Neutrophil (primary cell): ENCODE measurements around the gene CACNG1.

Experiments used
- H3K27ac ChIP-seq: fragments of 200-600 bp; sonication (generic); 2 replicates; pipeline ENCODE4 v1.5.1; 2016; ENCODE audit warnings: mild to moderate bottlenecking, moderate library complexity
- H3K27me3 ChIP-seq: fragments of 200-600 bp; sonication (generic); 2 replicates; pipeline ENCODE4 v1.6.0; 2016; ENCODE audit warnings: mild to moderate bottlenecking
- H3K36me3 ChIP-seq: fragments of 200-600 bp; sonication (generic); 2 replicates; pipeline ENCODE4 v1.5.1; 2017
- H3K4me1 ChIP-seq, 2 experiments: fragments of 200-600 bp in 1 of 2; sonication (generic) in 1 of 2; 1 replicate in 1 of 2; 2 replicates in 1 of 2; pipeline versions ENCODE4 v1.5.1 to v1.6.1; 2013 to 2016; ENCODE audit warnings: low read depth in 1 of 2, low read length in 1 of 2, mild to moderate bottlenecking in 1 of 2, moderate library complexity in 1 of 2; ENCODE audit not compliant: control insufficient read depth in 1 of 2, insufficient read depth in 1 of 2
- H3K4me3 ChIP-seq, 2 experiments: fragments of 200-600 bp in 1 of 2; sonication (generic) in 1 of 2; 1 replicate in 1 of 2; 2 replicates in 1 of 2; pipeline ENCODE4 v1.5.1; 2013 to 2016; ENCODE audit warnings: low read depth in 1 of 2, low read length in 1 of 2, mild to moderate bottlenecking in 1 of 2, moderate library complexity in 1 of 2
- H3K9me3 ChIP-seq: fragments of 200-600 bp; sonication (generic); 2 replicates; pipeline ENCODE4 v1.5.1; 2016
- CTCF ChIP-seq: fragments of 200-600 bp; sonication (generic); IDR thresholded peaks from 2 replicates; pipeline ENCODE4 v1.5.1; 2016; ENCODE audit warnings: antibody characterized with exemption

CACNG1 gene

DNA sequence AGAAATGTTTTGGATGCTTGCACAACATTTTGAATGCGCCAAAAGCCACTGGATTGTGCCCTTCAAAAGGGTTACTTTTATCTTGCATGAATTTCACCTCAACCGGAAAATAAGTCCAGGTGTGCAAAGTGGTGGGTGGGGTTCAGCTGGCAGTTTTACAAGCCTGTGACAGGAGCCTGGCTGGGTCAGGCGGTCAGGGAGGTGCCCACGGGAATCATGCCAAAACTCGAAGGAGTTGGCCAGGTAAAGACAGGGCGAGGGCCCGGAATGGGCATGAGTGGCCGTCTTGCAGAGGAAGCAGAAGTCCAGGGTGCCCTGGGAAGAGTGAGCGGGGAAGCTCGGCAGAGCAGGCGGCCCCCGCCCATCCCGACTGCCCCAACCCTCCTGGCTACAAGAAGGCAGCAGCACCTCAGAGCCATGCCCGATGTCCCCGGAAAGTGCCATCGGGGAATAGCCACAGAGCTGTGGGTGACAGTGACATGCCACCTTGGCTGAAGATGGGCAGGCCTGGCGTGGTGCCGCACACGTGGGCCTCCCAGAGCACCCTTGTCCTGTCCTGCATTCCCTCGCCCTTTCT lies 19.1 kb upstream of the CACNG1 start:
- no peaks in the 10 kb centered on the region for H3K4me1 ChIP-seq
- H3K36me3 ChIP-seq = no peaks in the 10 kb centered on the region
- no peak overlapping the region for H3K4me3 ChIP-seq
- no peak for TF ChIP-seq CTCF
- H3K27ac ChIP-seq = no peak overlapping the region
- H3K9me3 ChIP-seq = no peaks in the 10 kb centered on the region
- no peaks in the 10 kb centered on the region for H3K27me3 ChIP-seq

DNA sequence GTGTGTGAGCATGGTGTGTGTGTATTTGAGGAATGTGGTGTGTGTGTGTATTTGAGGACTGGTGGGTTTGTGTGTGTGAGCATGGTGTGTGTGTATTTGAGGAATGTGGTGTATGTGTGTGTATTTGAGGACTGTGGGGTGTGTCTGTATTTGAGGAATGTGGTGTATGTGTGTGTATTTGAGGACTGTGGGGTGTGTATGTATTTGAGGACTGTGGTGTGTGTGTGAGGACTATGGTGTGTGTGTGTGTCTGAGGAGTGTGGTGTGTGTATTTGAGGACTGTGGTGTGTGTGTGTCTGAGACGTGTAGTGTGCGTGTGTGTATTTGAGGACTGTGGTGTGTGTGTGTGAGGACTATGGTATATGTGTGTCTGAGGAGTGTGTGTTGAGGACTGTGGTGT lies 18.0 kb upstream of the CACNG1 start:
- Histone ChIP-seq H3K27ac (no peak overlapping the region), H3K4me3 (no peak overlapping the region), H3K4me1 (no peaks in the 10 kb centered on the region), H3K27me3 (no peaks in the 10 kb centered on the region), H3K36me3 (no peaks in the 10 kb centered on the region), H3K9me3 (no peaks in the 10 kb centered on the region)
- no peak for TF ChIP-seq CTCF

- no peak for TF ChIP-seq CTCF
Observed at GRCh38 chr17:67027031-67027628, 17.2 kb upstream of the CACNG1 start.

GRCh38 chr17:67030641-67031040 lies 13.7 kb upstream of the CACNG1 start:
- H3K9me3 ChIP-seq = no peaks in the 10 kb centered on the region
- no peak for TF ChIP-seq CTCF

More at GRCh38 chr17:67027031-67027628, 17.2 kb upstream of the CACNG1 start:
- Histone ChIP-seq H3K9me3 (no peaks in the 10 kb centered on the region), H3K27ac (no peak overlapping the region), H3K27me3 (no peaks in the 10 kb centered on the region), H3K4me1 (no peaks in the 10 kb centered on the region), H3K36me3 (no peaks in the 10 kb centered on the region), H3K4me3 (no peak overlapping the region)

DNA sequence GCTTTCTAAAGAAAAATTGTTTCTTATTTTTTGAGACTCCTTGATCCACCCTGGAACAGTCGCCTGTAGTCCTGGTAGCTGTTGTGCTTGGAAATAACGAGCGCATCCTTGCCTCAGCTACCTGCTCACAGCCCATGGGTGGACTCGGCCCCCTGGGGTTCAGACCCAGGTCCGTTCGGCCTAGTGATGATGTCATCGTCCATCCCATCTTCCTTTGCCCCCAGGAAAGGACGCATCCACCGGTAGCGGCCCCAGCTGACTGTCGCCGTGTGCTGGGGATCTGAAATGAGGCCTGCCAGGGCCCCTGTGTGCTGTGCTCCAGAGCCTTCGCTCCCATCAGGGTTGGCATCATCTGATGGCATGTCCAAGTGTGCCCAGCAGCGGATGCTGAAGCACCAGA lies 12.0 kb upstream of the CACNG1 start:
- no peaks in the 10 kb centered on the region for H3K9me3 ChIP-seq

More at GRCh38 chr17:67030641-67031040, 13.7 kb upstream of the CACNG1 start:
- H3K27me3 ChIP-seq = no peaks in the 10 kb centered on the region
- H3K4me1 ChIP-seq = no peaks in the 10 kb centered on the region
- no peak overlapping the region for H3K4me3 ChIP-seq
- no peaks in the 10 kb centered on the region for H3K36me3 ChIP-seq
- no peak overlapping the region for H3K27ac ChIP-seq

More for the DNA sequence above, 12.0 kb upstream of the CACNG1 start:
- H3K36me3 ChIP-seq = no peaks in the 10 kb centered on the region
- TF ChIP-seq CTCF = no peak
- no peaks in the 10 kb centered on the region for H3K27me3 ChIP-seq
- no peaks in the 10 kb centered on the region for H3K4me1 ChIP-seq
- no peak overlapping the region for H3K27ac ChIP-seq
- no peak overlapping the region for H3K4me3 ChIP-seq
